Measurements from ENCODE around the gene WDFY2. TPM values are rescaled to one million over a fixed set of nuclear protein-coding genes. Genes with fewer than 3 reads are reported as not detected.

WDFY2 gene
- total and polyA plus RNA-seq, 12 donors, result 13.2 to 38.6 (median 26.0) TPM

DNA sequence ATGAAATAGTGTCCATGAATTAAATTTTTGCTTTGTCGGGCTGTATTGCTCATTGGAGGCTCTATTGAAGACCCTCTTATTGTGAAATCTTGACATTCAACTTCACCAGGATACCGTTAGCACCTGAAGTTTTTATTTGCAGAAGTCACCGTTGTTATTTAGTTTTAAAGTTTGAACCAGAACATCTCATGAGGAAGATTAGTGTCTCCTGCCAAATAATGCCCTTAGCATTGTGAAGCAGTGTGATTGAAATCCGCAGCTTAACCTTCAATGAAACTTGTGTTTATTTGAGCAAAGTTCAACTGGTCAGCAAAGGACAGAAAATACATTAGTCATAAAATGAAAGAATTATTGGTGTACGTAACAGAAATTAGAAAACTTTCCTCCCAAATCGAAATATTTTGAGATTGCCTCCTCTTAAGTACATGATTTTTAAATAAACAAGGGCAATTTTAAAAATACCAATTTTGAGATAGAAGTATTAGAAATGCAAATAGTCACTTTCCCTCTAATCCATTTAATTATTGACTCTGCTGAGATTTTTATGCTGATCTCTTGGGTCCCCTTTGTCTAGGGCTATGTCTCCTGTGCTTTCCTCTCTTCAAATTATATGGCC is 84.4 kb downstream of the WDFY2 start:
- DNase-seq, result no peak
- no peaks in the 10 kb centered on the region for H3K36me3 ChIP-seq (replicated peaks in 1 of 2)
- intact Hi-C loops (cut with DNase I), result no loop called here
- H3K9me3 ChIP-seq (replicated peaks in 1 of 3), result no peaks in the 10 kb centered on the region
- peaks cover 37 to 70% of the 10 kb centered on the region in 2 donors for H3K4me1 ChIP-seq (replicated peaks in 1 of 2)
- TF ChIP-seq, protein P1, sequence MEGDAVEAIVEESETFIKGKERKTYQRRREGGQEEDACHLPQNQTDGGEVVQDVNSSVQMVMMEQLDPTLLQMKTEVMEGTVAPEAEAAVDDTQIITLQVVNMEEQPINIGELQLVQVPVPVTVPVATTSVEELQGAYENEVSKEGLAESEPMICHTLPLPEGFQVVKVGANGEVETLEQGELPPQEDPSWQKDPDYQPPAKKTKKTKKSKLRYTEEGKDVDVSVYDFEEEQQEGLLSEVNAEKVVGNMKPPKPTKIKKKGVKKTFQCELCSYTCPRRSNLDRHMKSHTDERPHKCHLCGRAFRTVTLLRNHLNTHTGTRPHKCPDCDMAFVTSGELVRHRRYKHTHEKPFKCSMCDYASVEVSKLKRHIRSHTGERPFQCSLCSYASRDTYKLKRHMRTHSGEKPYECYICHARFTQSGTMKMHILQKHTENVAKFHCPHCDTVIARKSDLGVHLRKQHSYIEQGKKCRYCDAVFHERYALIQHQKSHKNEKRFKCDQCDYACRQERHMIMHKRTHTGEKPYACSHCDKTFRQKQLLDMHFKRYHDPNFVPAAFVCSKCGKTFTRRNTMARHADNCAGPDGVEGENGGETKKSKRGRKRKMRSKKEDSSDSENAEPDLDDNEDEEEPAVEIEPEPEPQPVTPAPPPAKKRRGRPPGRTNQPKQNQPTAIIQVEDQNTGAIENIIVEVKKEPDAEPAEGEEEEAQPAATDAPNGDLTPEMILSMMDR (IDR thresholded peaks at IDR 0.05), result no peak
- no peak for TF ChIP-seq POLR2A (IDR thresholded peaks at IDR 0.05)
- H3K27me3 ChIP-seq, result no peaks in the 10 kb centered on the region
- WGBS, 4 donors, result 32 to 39% (median 36%) methylated on average over 6 of the region's 6 CpGs
- peak overlapping the region in 2 of 5 donors; percentile 11 to 54 for H3K27ac ChIP-seq
- no peak overlapping the region for H3K4me3 ChIP-seq

DNA sequence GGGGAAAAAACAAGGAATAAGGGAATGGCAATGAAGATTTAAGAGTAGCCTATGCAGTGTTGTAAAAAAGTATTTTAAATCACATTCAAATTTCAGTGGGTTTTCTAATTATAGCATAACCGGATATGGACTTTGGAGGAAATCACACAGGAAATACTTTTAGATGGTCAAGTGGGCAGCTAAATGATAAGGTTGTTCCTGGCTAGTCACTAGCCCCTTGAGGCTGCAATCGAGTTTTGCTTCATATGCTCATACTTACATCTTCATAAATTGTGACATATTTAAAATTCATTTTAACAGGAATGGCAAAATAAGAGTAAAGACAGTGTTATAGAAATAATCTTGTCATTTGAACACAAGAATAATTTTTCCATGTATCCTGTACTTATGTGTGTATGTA is 88.9 kb downstream of the WDFY2 start:
- intact Hi-C loops (cut with DNase I), result no loop called here
- DNase-seq, result no peak
- no peak overlapping the region for H3K27ac ChIP-seq
- no peak for TF ChIP-seq POLR2A (IDR thresholded peaks at IDR 0.05)
- TF ChIP-seq, protein P1 (IDR thresholded peaks at IDR 0.05), result no peak
- 44 to 62% (median 55%) methylated on average over 2 of the region's 2 CpGs for WGBS, 4 donors
- no peak overlapping the region for H3K4me3 ChIP-seq
- no peaks in the 10 kb centered on the region for H3K27me3 ChIP-seq
- H3K36me3 ChIP-seq (replicated peaks in 1 of 2), result no peaks in the 10 kb centered on the region
- H3K4me1 ChIP-seq (replicated peaks in 1 of 2), result peaks cover 28 to 43% of the 10 kb centered on the region in 2 donors
- H3K9me3 ChIP-seq (replicated peaks in 1 of 3), result no peaks in the 10 kb centered on the region

DNA sequence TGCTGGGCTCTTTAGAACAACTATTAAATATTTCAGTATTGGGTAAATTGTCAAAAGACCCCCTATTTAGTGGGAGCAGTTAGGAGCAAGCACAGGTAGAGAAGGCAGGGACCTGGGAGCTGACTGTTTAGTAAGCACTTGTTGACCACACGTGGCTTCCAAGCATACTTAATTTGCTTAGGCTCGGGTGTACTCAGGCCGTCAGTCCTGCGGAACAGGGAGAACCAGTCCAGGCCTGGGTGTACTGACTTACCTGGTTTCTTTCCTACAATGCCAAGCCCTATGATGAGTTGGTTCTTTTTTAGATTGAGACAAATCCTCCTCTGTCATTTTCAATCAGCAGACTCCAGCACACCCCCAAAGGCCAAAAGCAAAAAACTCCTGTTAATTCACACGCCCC is 90.0 kb downstream of the WDFY2 start:
- Histone ChIP-seq H3K27me3 (no peaks in the 10 kb centered on the region), H3K4me3 (no peak overlapping the region), H3K4me1 (replicated peaks in 1 of 2) (peaks cover 25 to 40% of the 10 kb centered on the region in 2 donors), H3K9me3 (replicated peaks in 1 of 3) (no peaks in the 10 kb centered on the region), H3K27ac (no peak overlapping the region), H3K36me3 (replicated peaks in 1 of 2) (no peaks in the 10 kb centered on the region)
- intact Hi-C loops (cut with DNase I), result no loop called here
- no peak for DNase-seq
- no peak for TF ChIP-seq POLR2A (IDR thresholded peaks at IDR 0.05)
- TF ChIP-seq, protein P1 (IDR thresholded peaks at IDR 0.05), result no peak
- 87 to 94% (median 90%) methylated on average over 5 of the region's 5 CpGs for WGBS, 4 donors

DNA sequence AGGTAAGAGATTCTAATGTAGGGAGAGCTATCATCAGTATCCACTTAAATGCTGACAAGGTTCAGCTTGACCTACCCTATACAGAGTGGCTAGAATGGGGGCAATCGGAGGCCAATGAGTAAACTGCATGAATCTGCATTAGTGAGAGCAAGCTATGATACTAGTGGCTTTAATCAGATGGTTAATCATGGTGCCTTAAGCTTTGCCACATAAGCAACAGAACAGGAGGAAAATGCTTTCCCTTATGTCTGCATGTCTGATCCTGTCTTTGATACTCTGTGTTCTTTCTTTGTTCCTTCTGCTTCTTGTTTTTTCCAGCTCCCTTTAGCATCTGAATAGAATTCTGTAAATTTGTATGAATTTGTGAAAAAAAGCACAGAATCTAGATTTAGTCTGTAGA is 91.1 kb downstream of the WDFY2 start:
- H3K9me3 ChIP-seq (replicated peaks in 1 of 3), result no peaks in the 10 kb centered on the region
- H3K4me3 ChIP-seq, result no peak overlapping the region
- H3K4me1 ChIP-seq (replicated peaks in 1 of 2), result peaks cover 16 to 31% of the 10 kb centered on the region in 2 donors
- H3K27ac ChIP-seq, result no peak overlapping the region
- no peaks in the 10 kb centered on the region for H3K27me3 ChIP-seq
- no peak for DNase-seq
- no peaks in the 10 kb centered on the region for H3K36me3 ChIP-seq (replicated peaks in 1 of 2)
- TF ChIP-seq, protein P1 (IDR thresholded peaks at IDR 0.05), result no peak
- no peak for TF ChIP-seq POLR2A (IDR thresholded peaks at IDR 0.05)
- intact Hi-C loops (cut with DNase I), result no loop called here
- WGBS, 4 donors, result 86 to 100% (median 97%) methylated on average over 1 of the region's 1 CpG
